ENCODE results near the gene CCSER1.
"Not testable (repeated sequence)": the region's sequence is repeated elsewhere in the genome, so short reads cannot be mapped to it uniquely, and the experiment has no call there.

Gene CCSER1

DNA sequence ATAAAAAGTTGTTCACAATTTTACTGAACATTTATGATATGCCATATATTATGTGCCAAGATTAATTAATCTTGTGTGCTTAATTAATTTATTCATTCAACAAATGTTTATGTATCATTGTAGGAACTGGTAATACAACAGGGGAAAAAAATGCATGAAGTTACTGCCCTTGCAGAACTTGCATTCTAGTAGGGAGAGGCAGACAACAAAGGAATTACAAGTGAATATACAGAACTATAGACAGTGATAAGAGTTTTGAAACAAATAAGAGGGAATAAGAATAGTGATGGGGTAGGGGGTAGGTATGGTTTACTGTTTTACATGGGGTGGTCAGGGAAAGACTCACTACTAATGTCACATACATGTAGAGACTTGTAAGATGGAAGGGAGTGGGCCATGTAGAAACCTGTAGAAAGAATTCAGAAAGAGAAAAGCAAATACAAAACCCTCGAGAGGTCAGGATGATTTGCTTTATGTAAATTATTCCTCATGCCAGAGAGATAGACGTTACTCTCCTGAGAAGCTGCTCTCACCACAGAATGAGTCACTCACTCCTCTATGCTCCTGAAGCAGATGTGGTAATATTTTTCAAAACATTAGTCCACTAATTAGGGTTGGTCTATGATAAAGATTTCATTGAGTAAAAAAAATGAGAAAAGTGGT lies 1321.6 kb downstream of the CCSER1 start:
- in situ Hi-C loops (cut with MboI; ENCODE audit: low sequenced_read_pairs) = no loop called here

GRCh38 chr4:91454111-91454510 lies 1326.9 kb downstream of the CCSER1 start:
- in situ Hi-C loops (cut with MboI; ENCODE audit: low sequenced_read_pairs) = no loop called here

GRCh38 chr4:91462566-91462965 lies 1335.4 kb downstream of the CCSER1 start:
- in situ Hi-C loops (cut with MboI; ENCODE audit: low sequenced_read_pairs) = not testable (repeated sequence)

DNA sequence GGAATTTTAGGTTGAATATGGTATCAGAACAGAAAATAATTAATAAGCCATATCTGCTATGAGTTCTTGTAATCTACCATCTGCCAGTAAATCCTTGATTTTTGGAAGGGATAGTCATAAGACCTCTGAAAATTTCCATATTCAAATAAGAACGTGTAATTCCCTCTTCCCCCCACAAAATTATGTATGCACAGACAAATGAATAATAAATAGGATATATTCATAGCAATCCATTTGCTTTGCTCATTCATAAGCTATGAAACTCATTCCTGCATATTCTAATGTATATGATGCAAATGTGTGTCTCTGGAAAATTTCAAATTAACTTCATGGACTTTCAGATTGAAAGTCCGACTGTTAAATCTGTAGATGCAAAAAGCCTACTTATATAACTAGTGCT lies 1343.5 kb downstream of the CCSER1 start:
- in situ Hi-C loops (cut with MboI; ENCODE audit: low sequenced_read_pairs) = no loop called here

GRCh38 chr4:91471280-91471679 lies 1344.1 kb downstream of the CCSER1 start:
- in situ Hi-C loops (cut with MboI; ENCODE audit: low sequenced_read_pairs) = no loop called here

DNA sequence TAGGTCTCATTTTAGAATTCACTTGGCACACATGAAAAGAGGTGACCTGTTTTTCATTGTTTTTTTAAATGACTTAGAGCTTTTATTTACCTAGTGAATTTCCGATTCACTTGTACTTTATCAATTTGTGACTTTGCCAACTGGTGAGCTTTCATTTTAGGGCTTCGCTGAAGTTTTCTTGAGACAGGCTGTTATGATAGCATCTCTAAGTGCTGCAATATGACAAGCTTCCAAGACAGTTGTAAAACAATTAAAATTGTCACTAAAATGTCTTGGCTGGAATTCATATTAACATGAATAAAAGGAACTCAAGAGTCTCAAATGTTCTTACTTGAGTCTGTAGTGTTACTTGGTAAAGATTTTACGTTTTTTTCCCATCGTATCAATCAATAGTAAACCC lies 1344.9 kb downstream of the CCSER1 start:
- in situ Hi-C loops (cut with MboI; ENCODE audit: low sequenced_read_pairs) = no loop called here

GRCh38 chr4:91485415-91485814 lies 1358.2 kb downstream of the CCSER1 start:
- in situ Hi-C loops (cut with MboI; ENCODE audit: low sequenced_read_pairs) = no loop called here

- in situ Hi-C loops (cut with MboI; ENCODE audit: low sequenced_read_pairs) = no loop called here
Measured at GRCh38 chr4:91488946-91489345, 1361.8 kb downstream of the CCSER1 start.

- in situ Hi-C loops (cut with MboI; ENCODE audit: low sequenced_read_pairs) = no loop called here
Measured at GRCh38 chr4:91497892-91498291, 1370.7 kb downstream of the CCSER1 start.

DNA sequence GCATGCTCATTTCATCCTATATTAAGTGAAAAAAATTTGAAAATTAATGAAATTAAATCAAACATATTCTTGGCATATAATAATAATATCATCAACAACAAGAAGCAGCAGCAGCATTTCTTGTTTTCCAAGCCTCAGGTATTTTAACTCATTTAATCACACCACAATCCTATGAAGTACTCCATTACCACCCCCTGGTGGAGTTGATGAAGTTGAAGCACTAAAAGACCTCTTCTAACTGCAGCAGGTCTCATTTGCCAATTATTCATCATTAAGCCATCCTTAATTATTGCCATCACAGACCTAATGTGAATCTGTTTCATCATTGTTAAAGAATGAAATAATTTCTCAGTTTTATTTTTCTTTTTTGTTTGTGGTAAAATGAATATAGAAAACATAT lies 1375.2 kb downstream of the CCSER1 start:
- in situ Hi-C loops (cut with MboI; ENCODE audit: low sequenced_read_pairs) = no loop called here

GRCh38 chr4:91513326-91513725 lies 1386.1 kb downstream of the CCSER1 start:
- in situ Hi-C loops (cut with MboI; ENCODE audit: low sequenced_read_pairs) = no loop called here

DNA sequence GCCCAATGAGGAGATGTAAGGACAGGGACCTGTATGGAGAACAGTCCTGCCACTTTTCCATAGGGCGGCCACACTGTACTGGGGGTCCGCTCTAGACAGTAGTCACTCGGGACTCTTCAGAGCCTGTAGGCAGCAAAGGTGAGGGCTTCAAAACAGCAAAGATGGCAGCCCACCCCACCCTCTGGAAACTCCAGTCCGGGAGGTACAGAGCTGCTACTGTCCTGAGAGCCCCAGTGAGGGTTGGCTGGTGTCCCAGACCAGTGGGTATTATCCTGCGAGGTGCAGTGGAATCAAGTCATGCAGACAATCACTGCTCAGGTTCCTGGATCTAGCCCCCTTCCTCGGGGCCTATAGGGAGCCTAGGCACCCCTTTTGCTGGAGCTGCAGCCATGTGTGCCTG lies 1392.0 kb downstream of the CCSER1 start:
- in situ Hi-C loops (cut with MboI; ENCODE audit: low sequenced_read_pairs) = no loop called here

DNA sequence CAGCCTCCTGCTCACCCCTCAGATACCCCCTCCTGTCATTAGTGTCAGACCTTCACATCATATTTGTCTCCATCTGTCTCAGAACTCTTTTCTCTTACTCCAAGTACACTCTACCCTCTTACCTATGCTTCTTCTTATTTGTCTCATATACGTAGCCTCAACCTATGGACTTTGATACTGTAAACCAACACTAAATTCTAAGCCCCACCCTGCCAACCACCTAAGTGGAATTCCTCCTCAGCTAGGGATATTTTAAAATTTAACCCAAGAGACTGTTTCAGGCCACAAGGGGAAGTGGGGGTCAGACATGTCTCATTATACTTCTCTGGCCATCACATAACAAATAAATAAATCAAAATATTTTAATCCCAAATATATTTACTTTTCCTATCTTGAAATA lies 1398.4 kb downstream of the CCSER1 start:
- in situ Hi-C loops (cut with MboI; ENCODE audit: low sequenced_read_pairs) = no loop called here

DNA sequence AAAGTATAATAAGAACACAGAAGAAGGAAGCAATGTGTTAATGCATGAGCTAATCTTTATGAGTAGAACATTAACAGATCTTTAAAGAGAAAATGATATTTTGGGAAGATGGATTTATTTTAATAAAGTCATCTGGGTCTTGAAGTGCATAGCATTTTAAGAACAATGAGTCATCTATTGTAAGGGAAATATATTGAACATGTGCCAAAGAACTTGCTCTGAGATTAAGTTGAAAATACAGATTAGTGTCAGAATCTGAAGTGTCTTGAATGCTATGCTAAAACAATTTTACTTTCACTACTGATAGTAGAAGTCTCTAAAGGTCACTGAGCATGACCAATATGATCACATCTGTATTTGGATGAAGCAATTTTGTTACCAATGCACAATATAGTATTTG lies 1399.9 kb downstream of the CCSER1 start:
- in situ Hi-C loops (cut with MboI; ENCODE audit: low sequenced_read_pairs) = no loop called here

DNA sequence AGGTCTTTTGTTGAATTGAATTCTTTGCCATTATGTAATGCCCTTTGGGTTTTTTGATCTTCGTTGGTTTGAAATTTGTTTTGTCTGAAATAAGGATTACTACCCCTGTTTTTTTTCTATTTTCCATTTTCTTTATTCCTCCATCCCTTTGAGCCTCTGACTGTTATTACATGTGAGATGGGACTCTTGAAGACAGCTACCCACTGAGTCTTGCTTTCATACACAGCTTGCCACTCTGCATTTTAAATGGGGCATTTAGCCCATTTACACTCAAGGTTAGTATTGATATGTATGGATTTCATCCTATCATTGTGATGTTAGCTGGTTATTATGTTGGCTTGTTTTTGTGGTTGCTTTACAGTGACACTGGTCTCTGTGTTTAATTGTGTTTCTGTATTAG lies 1440.4 kb downstream of the CCSER1 start:
- in situ Hi-C loops (cut with MboI; ENCODE audit: low sequenced_read_pairs) = no loop called here

DNA sequence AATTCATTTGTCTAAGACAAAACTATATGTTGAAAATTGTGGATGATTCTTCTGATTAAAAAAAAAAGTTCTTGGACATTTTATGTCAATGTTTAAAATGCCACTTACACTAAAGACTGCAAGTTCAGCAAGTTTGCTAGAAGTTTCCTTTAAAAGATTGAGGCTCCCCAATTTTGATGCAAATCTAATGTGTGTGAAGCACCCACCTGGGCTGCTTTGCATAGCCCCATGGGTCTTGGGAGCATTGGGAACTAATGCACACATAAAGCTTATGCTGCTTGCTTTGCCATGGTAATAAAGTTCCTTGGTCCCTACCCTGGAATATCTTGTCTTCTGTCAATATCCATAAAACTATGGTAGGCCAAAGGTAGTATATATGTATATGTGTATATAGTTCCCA lies 1450.7 kb downstream of the CCSER1 start:
- in situ Hi-C loops (cut with MboI; ENCODE audit: low sequenced_read_pairs) = no loop called here

DNA sequence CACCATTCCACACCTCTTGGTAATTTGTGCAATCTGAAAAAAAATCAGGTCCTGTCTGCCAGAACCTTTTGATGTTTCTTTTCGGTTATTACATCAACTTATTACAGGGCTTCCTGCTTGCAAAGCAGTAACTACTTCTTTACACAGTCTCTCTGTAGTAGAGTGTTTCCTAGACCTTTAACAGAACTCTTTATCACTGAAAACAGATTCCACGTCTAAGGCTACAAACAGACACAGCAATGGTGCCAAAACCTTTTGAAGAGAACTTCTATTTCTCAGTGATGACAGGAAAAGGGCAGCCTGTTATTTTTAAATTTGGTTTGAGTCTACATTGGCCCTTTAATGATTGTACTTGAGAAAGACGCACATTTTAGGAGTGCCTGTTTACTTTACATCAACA lies 1463.1 kb downstream of the CCSER1 start:
- in situ Hi-C loops (cut with MboI; ENCODE audit: low sequenced_read_pairs) = no loop called here

DNA sequence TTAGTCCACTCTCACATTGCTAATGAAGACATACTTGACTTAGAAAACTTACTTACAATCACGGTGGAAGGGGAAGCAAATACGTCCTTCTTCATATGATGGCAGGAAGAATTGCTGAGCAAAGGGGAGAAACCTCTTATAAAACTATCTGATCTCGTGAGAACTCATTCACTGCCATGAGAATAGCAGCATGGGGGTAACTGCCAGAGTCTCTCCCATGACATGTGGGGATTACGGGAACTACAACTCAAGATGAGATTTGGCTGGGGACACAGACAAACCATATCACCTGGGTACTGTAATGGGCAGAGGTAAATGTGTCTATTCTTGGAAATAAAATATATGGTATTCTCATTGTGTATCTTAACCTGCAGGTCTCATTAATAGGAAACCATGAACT lies 1464.9 kb downstream of the CCSER1 start:
- in situ Hi-C loops (cut with MboI; ENCODE audit: low sequenced_read_pairs) = no loop called here

DNA sequence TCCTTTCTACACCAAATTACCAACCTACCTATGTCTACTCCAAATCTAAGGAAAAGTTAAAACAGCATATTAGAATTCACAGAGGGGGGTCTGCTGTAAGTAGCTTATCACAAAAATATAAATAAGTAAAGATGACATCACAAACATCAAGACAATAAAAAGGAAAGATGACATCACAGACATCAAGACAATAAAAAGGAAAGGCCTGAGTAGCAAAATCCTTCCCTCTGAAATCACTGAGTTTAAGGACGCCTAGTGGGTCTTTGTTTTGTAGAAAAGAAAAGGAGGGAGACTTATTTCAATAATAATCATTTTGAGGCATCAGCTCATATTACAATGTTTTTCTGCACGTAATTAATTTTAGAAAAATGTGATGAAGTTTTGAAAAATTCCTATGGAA lies 1469.5 kb downstream of the CCSER1 start:
- in situ Hi-C loops (cut with MboI; ENCODE audit: low sequenced_read_pairs) = no loop called here

- in situ Hi-C loops (cut with MboI; ENCODE audit: low sequenced_read_pairs) = no loop called here
Measured at GRCh38 chr4:91598696-91599095, 1471.5 kb downstream of the CCSER1 start.

DNA sequence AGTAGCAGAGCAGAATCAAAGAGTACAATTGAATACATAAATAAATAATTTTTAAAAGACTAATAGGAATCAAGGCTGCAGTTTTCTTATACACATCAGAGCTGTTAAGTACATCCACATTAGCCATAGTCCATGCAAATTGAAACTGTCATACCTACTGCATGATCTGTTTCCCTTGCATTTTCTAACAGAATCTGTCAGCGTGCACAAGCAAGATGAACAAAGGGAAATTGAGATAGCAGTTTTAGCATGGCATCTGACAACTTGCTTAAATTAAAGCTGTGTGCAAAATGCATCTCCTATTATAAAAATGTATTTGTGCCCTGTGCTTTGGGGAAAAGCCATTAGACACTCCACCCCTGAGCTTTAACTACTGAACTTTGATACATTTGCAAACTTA lies 1473.1 kb downstream of the CCSER1 start:
- in situ Hi-C loops (cut with MboI; ENCODE audit: low sequenced_read_pairs) = no loop called here

DNA sequence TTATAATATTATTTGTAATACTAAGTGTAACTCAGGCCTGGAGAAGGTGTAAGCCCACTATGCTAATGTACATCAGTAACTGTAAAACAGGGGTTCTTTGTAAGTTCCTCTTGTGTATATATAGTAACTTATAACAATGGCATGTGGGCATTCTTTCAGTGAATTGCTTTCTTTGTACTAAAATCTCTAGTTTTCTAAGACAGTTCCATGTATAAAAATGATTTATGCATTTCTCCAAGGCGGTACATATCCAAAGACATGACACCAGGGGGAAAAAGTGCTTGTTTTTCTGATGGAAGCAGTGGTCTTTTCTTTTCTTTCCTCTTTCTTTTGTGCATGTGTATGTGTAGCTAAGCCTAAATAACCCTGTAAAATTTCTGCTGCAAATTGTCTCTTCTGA lies 1474.2 kb downstream of the CCSER1 start:
- in situ Hi-C loops (cut with MboI; ENCODE audit: low sequenced_read_pairs) = no loop called here

GRCh38 chr4:91611782-91612181 lies 1484.6 kb downstream of the CCSER1 start:
- in situ Hi-C loops (cut with MboI; ENCODE audit: low sequenced_read_pairs) = no loop called here
